ENCODE results near the gene PAIP2B.

PAIP2B gene

GRCh38 chr2:71157124-71157793, 69.6 kb downstream of the PAIP2B start (continued):
- TF ChIP-seq PRDM10 (tag by site-specific recombination; IDR thresholded peaks at IDR 0.05) (peak; percentile 42), REST (tag by site-specific recombination; IDR thresholded peaks at IDR 0.05) (peak; percentile 80), CTCF (tag by site-specific recombination; IDR thresholded peaks at IDR 0.05) (peak; percentile 75), ZSCAN5A (tag by site-specific recombination; IDR thresholded peaks at IDR 0.05) (no peak), KLF16 (tag by site-specific recombination; IDR thresholded peaks at IDR 0.05) (peak; percentile 44; the same call in 1 of the 2 replicates)

GRCh38 chr2:71156573-71156972, 70.3 kb downstream of the PAIP2B start:
- POLR2A ChIA-PET: no interaction called here
- Histone ChIP-seq H3K27ac (ENCODE audit: extremely low read depth, low read depth, low read length) (no peak overlapping the region), H3K36me3 (ENCODE audit: control insufficient read depth in 2 of 2, insufficient read depth in 1 of 2, low read length in 2 of 2) (no peaks in the 10 kb centered on the region), H3K9me3 (ENCODE audit: control insufficient read depth, insufficient read depth, low read depth, low read length) (no peaks in the 10 kb centered on the region), H3K4me1 (ENCODE audit: control insufficient read depth, insufficient read depth, low read length) (peaks cover 4% of the 10 kb centered on the region; the same call in 1 of the 2 replicates), H3K4me3 (ENCODE audit: low read depth, low read length) (no peak overlapping the region)
- CTCF ChIA-PET: interaction anchor here (0.5 to 2.2 kb wide), 15 partner anchors 8 to 373 kb away, joined by 3 to 16 read pairs (median 4); partner anchors contain the start of genes MPHOSPH10, PAIP2B and ZNF638
- TF ChIP-seq ZNF138 (tag by site-specific recombination; IDR thresholded peaks at IDR 0.05; ENCODE audit: borderline replicate concordance): no peak
- no peak for TF ChIP-seq ZNF362 (tag by site-specific recombination; IDR thresholded peaks at IDR 0.05)
- peak; percentile 33; the same call in 1 of the 2 replicates for TF ChIP-seq ZBTB17 (tag by site-specific recombination; IDR thresholded peaks at IDR 0.05)
- 0 out of 2 replicates have a peak, but pooled peaks have one; percentile 50 for TF ChIP-seq KLF10 (tag by site-specific recombination; IDR thresholded peaks at IDR 0.05)
- peak; percentile 69 for TF ChIP-seq FEZF1 (tag by site-specific recombination; IDR thresholded peaks at IDR 0.05)

All from HEK293 (cell line).